GM12878 (cell line): ENCODE measurements around the gene ARL15.

Experiments used
- CTCF ChIP-seq, 3 experiments: IDR thresholded peaks in 2 of 3; conservative IDR thresholded peaks in 1 of 3; 2 replicates each; pipeline ENCODE4 v1.5.1; 2011; ENCODE audit warnings: low read depth in 3 of 3, low read length in 3 of 3, mild to moderate bottlenecking in 3 of 3, control low read depth in 2 of 3, moderate library complexity in 2 of 3, inconsistent platforms in 1 of 3, mixed read lengths in 1 of 3; ENCODE audit not compliant: control insufficient read depth in 2 of 3, insufficient read depth in 1 of 3; ENCODE audit errors: extremely low read depth in 1 of 3
- EGR1 ChIP-seq, 2 experiments: IDR thresholded peaks; 1 replicate in 1 of 2; 2 replicates in 1 of 2; pipeline ENCODE4 v1.6.1; 2011 to 2012; ENCODE audit warnings: low read depth in 2 of 2, low read length in 2 of 2, borderline replicate concordance in 1 of 2, mild to moderate bottlenecking in 1 of 2, moderate library complexity in 1 of 2
- FOXK2 ChIP-seq: fragments of 450-650 bp; IDR thresholded peaks from 2 replicates; pipeline ENCODE4 v1.6.1; 2017; ENCODE audit warnings: mild to moderate bottlenecking, moderate library complexity
- HDAC6 ChIP-seq: fragments of 200-600 bp; sonication (generic); IDR thresholded peaks from one replicate; pipeline ENCODE4 v1.8.0; 2017; ENCODE audit warnings: antibody characterized with exemption; ENCODE audit not compliant: unreplicated experiment
- PBX3 ChIP-seq: IDR thresholded peaks from 2 replicates; pipeline ENCODE4 v1.6.1; 2011; ENCODE audit warnings: mild to moderate bottlenecking, low read depth, low read length, moderate library complexity; ENCODE audit not compliant: insufficient replicate concordance
- POLR2AphosphoS5 ChIP-seq: IDR thresholded peaks from 2 replicates; pipeline ENCODE4 v1.6.1; 2011; ENCODE audit warnings: mild to moderate bottlenecking, low read length, inconsistent platforms
- REST ChIP-seq: IDR thresholded peaks from 2 replicates; pipeline ENCODE4 v1.6.1; 2012; ENCODE audit warnings: mild to moderate bottlenecking, low read depth, low read length
- TARDBP ChIP-seq: IDR thresholded peaks from 2 replicates; pipeline ENCODE4 v1.6.1; 2016; ENCODE audit warnings: borderline replicate concordance
- ZNF207 ChIP-seq: fragments of 450-650 bp; IDR thresholded peaks from 2 replicates; pipeline ENCODE4 v1.6.1; 2014; ENCODE audit warnings: antibody characterized with exemption, mild to moderate bottlenecking, borderline replicate concordance

- TF ChIP-seq ZNF207 (no peak), FOXK2 (no peak), EGR1 (IDR thresholded peaks at IDR 0.05; ENCODE audit: borderline replicate concordance in 1 of 2, low read depth in 2 of 2, low read length in 2 of 2) (no peak), TARDBP (no peak), REST (no peak), POLR2AphosphoS5 (no peak), CTCF (IDR thresholded peaks at IDR 0.05 in 2 of 3, conservative IDR thresholded peaks at IDR 0.05 in 1 of 3; ENCODE audit: control insufficient read depth in 2 of 3, extremely low read depth in 1 of 3, insufficient read depth in 1 of 3, low read depth in 3 of 3, low read length in 3 of 3) (no peak), HDAC6 (no peak), PBX3 (no peak)
Measured at GRCh38 chr5:54278036-54278830, 32.1 kb downstream of the ARL15 start.
